ENCODE measurements around the gene DLK1. TPM values are rescaled to one million over a fixed set of nuclear protein-coding genes. Genes with fewer than 3 reads are reported as not detected.

Gene DLK1
- total RNA-seq, 6 experiments from 2014 or later: 1.7 to 13.4 (median 3.8) TPM; not detected in 3

GRCh38 chr14:100771121-100771800, 44.6 kb downstream of the DLK1 start:
- H3K4me1 ChIP-seq: no peaks in the 10 kb centered on the region
- no peak overlapping the region for H3K4me3 ChIP-seq
- DNase-seq: peak in 1 of 3 donors; percentile 25
- H3K27me3 ChIP-seq: no peaks in the 10 kb centered on the region
- no peak for TF ChIP-seq CTCF (IDR thresholded peaks at IDR 0.05)
- TF ChIP-seq POLR2A (IDR thresholded peaks at IDR 0.05): no peak
- WGBS (ENCODE audit: insufficient coverage, low coverage, low lambda C conversion rate, missing lambda C conversion rate): 54% methylated on average over 12 of the region's 13 CpGs
- H3K27ac ChIP-seq: no peak overlapping the region
- ATAC-seq: peak; percentile 23 to 41 (median 36)
- H3K36me3 ChIP-seq: no peaks in the 10 kb centered on the region
- H3K9me3 ChIP-seq: no peaks in the 10 kb centered on the region
- intact Hi-C loops (cut with DNase I): no loop called here

- 64% methylated on average over 3 of the region's 9 CpGs for WGBS (ENCODE audit: insufficient coverage, low coverage, low lambda C conversion rate, missing lambda C conversion rate)
- no peak for ATAC-seq
- Histone ChIP-seq H3K27ac (no peak overlapping the region), H3K4me1 (no peaks in the 10 kb centered on the region), H3K9me3 (no peaks in the 10 kb centered on the region), H3K27me3 (no peaks in the 10 kb centered on the region), H3K4me3 (no peak overlapping the region), H3K36me3 (no peaks in the 10 kb centered on the region)
- TF ChIP-seq POLR2A (IDR thresholded peaks at IDR 0.05) (no peak), CTCF (IDR thresholded peaks at IDR 0.05) (no peak)
- no peak for DNase-seq
- intact Hi-C loops (cut with DNase I): no loop called here
Observed at GRCh38 chr14:100772607-100773165, 46.0 kb downstream of the DLK1 start.

- Histone ChIP-seq H3K36me3 (no peaks in the 10 kb centered on the region), H3K27ac (no peak overlapping the region), H3K4me3 (no peak overlapping the region), H3K4me1 (no peaks in the 10 kb centered on the region), H3K27me3 (no peaks in the 10 kb centered on the region), H3K9me3 (no peaks in the 10 kb centered on the region)
- WGBS (ENCODE audit: insufficient coverage, low coverage, low lambda C conversion rate, missing lambda C conversion rate): 50% methylated on average over 1 of the region's 16 CpGs
- intact Hi-C loops (cut with DNase I): no loop called here
- TF ChIP-seq CTCF (IDR thresholded peaks at IDR 0.05) (no peak), POLR2A (IDR thresholded peaks at IDR 0.05) (no peak)
- ATAC-seq: no peak
- DNase-seq: no peak
Observed at GRCh38 chr14:100773331-100774163, 46.9 kb downstream of the DLK1 start.

GRCh38 chr14:100774164-100774537, 47.5 kb downstream of the DLK1 start:
- intact Hi-C loops (cut with DNase I): no loop called here
- no peak for TF ChIP-seq POLR2A (IDR thresholded peaks at IDR 0.05)
- no peak for TF ChIP-seq CTCF (IDR thresholded peaks at IDR 0.05)
- H3K4me1 ChIP-seq: no peaks in the 10 kb centered on the region
- H3K27me3 ChIP-seq: no peaks in the 10 kb centered on the region
- WGBS (ENCODE audit: insufficient coverage, low coverage, low lambda C conversion rate, missing lambda C conversion rate): 55% methylated on average over 7 of the region's 9 CpGs
- ATAC-seq: no peak
- H3K27ac ChIP-seq: no peak overlapping the region
- H3K36me3 ChIP-seq: no peaks in the 10 kb centered on the region
- no peaks in the 10 kb centered on the region for H3K9me3 ChIP-seq
- H3K4me3 ChIP-seq: no peak overlapping the region
- no peak for DNase-seq
